Measurements from ENCODE around the gene RELB. TPM values are rescaled to one million over a fixed set of nuclear protein-coding genes. Genes with fewer than 3 reads are reported as not detected.

The RELB gene
- total and polyA plus RNA-seq, 2 of the 4 experiments (the other 2 are of a cell fraction), result 5.0 to 17.2 TPM

DNA sequence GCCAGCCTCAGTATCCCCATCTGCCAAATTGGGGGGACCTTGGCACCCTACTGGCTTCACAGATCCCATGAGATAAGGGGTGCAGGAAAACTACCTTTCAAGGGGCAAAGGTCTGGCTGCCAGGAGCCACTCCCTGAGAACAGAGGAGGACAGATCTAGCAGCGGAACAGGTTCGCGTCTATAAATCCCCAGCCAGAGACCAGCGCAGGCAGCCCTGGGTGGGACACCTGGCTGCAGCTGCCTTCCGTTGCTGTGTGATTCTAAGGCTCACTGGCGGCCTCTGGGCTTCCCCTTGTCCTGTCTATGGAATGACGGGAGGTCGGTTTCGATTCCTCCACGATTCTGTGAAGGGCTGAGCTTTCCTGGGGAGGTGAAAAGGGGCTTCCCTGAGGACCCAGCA lies 7.3 kb downstream of the RELB start:
- Histone ChIP-seq H2AK9ac (replicated peaks; ENCODE audit: low read depth, low read length, poor library complexity) (peak overlapping the region; percentile 44), H3K18ac (ENCODE audit: low read depth, low read length) (no peak overlapping the region), H2BK5ac (ENCODE audit: low read depth, low read length, poor library complexity, severe bottlenecking) (no peak overlapping the region), H3K4me1 (ENCODE audit: control insufficient read depth, insufficient read depth, low read length) (no peaks in the 10 kb centered on the region), H4K20me1 (ENCODE audit: insufficient read depth, low read length) (peaks cover 4% of the 10 kb centered on the region; the same call in 1 of the 2 replicates), H4K8ac (ENCODE audit: low read depth in 2 of 2, low read length in 2 of 2) (no peak overlapping the region), H2AK5ac (ENCODE audit: low read depth, low read length) (no peak overlapping the region), H3K9ac (ENCODE audit: low read depth, low read length) (no peak overlapping the region), H2BK15ac (ENCODE audit: low read depth, low read length) (no peak overlapping the region), H3K56ac (ENCODE audit: extremely low read depth, insufficient read depth, low read length) (no peak overlapping the region), H3K9me1 (ENCODE audit: insufficient read depth, low read length) (no peaks in the 10 kb centered on the region; the same call in 1 of the 2 replicates), H3K4ac (ENCODE audit: low read depth, low read length) (no peak overlapping the region), H3K27ac (ENCODE audit: insufficient read depth, low read length) (no peak overlapping the region), H2BK20ac (ENCODE audit: low read depth, low read length) (no peak overlapping the region), H3K23ac (ENCODE audit: low read depth, low read length) (no peak overlapping the region), H3K27me3 (ENCODE audit: control insufficient read depth, insufficient read depth, low read length) (no peaks in the 10 kb centered on the region), H3K4me3 (ENCODE audit: insufficient read depth, low read depth, low read length) (no peak overlapping the region), H2BK120ac (ENCODE audit: low read depth, low read length) (no peak overlapping the region), H2AFZ (replicated peaks; ENCODE audit: low read length, poor library complexity) (no peak overlapping the region), H3K4me2 (ENCODE audit: low read depth, low read length) (no peak overlapping the region), H3K9me3 (ENCODE audit: control insufficient read depth, insufficient read depth, low read length) (no peaks in the 10 kb centered on the region), H3K36me3 (ENCODE audit: control insufficient read depth, insufficient read depth, low read length) (peaks cover 17% of the 10 kb centered on the region), H3K79me1 (ENCODE audit: low read depth in 1 of 2, low read length in 2 of 2) (peaks cover 3 to 16% of the 10 kb centered on the region in 2 experiments; a peak in 3 of 4 replicates), H4K91ac (ENCODE audit: insufficient read depth, low read depth, low read length) (no peak overlapping the region), H3K14ac (replicated peaks; ENCODE audit: low read depth, low read length) (no peak overlapping the region), H4K5ac (ENCODE audit: low read depth, low read length) (no peak overlapping the region)
- ChIA-PET CTCF (no interaction called here), POLR2A (ENCODE audit: unreplicated experiment) (no interaction called here)
- intact Hi-C loops (cut with micrococcal nuclease) (no loop called here), in situ Hi-C loops (cut with MboI; ENCODE audit: low sequenced_read_pairs) (no loop called here), dilution Hi-C loops (cut with HindIII; ENCODE audit: low sequenced_read_pairs, unreplicated experiment) (no loop called here)
- TF ChIP-seq FOS (IDR thresholded peaks at IDR 0.05; ENCODE audit: low read depth, low read length), result no peak
- TF ChIP-seq MAZ (IDR thresholded peaks at IDR 0.05; ENCODE audit: borderline replicate concordance, low read depth, low read length), result no peak
- TF ChIP-seq, protein P1, sequence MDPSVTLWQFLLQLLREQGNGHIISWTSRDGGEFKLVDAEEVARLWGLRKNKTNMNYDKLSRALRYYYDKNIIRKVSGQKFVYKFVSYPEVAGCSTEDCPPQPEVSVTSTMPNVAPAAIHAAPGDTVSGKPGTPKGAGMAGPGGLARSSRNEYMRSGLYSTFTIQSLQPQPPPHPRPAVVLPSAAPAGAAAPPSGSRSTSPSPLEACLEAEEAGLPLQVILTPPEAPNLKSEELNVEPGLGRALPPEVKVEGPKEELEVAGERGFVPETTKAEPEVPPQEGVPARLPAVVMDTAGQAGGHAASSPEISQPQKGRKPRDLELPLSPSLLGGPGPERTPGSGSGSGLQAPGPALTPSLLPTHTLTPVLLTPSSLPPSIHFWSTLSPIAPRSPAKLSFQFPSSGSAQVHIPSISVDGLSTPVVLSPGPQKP (IDR thresholded peaks at IDR 0.05; ENCODE audit: borderline replicate concordance, low read depth, low read length), result no peak
- TF ChIP-seq SMC3 (IDR thresholded peaks at IDR 0.05; ENCODE audit: low read depth, low read length), result no peak
- no peak for TF ChIP-seq RCOR1 (IDR thresholded peaks at IDR 0.05; ENCODE audit: insufficient replicate concordance, low read length)
- no peak for TF ChIP-seq BHLHE40 (IDR thresholded peaks at IDR 0.05; ENCODE audit: low read depth, low read length)
- TF ChIP-seq, protein P2, sequence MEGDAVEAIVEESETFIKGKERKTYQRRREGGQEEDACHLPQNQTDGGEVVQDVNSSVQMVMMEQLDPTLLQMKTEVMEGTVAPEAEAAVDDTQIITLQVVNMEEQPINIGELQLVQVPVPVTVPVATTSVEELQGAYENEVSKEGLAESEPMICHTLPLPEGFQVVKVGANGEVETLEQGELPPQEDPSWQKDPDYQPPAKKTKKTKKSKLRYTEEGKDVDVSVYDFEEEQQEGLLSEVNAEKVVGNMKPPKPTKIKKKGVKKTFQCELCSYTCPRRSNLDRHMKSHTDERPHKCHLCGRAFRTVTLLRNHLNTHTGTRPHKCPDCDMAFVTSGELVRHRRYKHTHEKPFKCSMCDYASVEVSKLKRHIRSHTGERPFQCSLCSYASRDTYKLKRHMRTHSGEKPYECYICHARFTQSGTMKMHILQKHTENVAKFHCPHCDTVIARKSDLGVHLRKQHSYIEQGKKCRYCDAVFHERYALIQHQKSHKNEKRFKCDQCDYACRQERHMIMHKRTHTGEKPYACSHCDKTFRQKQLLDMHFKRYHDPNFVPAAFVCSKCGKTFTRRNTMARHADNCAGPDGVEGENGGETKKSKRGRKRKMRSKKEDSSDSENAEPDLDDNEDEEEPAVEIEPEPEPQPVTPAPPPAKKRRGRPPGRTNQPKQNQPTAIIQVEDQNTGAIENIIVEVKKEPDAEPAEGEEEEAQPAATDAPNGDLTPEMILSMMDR (conservative IDR thresholded peaks at IDR 0.05; ENCODE audit: low read depth, low read length), result no peak
- TF ChIP-seq, protein P3, sequence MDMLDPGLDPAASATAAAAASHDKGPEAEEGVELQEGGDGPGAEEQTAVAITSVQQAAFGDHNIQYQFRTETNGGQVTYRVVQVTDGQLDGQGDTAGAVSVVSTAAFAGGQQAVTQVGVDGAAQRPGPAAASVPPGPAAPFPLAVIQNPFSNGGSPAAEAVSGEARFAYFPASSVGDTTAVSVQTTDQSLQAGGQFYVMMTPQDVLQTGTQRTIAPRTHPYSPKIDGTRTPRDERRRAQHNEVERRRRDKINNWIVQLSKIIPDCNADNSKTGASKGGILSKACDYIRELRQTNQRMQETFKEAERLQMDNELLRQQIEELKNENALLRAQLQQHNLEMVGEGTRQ (IDR thresholded peaks at IDR 0.05; ENCODE audit: low read depth, low read length), result no peak
- no peak for TF ChIP-seq MXI1 (IDR thresholded peaks at IDR 0.05; ENCODE audit: borderline replicate concordance, low read depth, low read length)
- no peak for TF ChIP-seq RAD21 (IDR thresholded peaks at IDR 0.05; ENCODE audit: low read length)
- no peak for TF ChIP-seq RFX5 (IDR thresholded peaks at IDR 0.05; ENCODE audit: low read depth, low read length)
- TF ChIP-seq CHD1 (IDR thresholded peaks at IDR 0.05; ENCODE audit: low read depth, low read length), result no peak
- no peak for TF ChIP-seq POLR2A (IDR thresholded peaks at IDR 0.05; ENCODE audit: low read depth, low read length)
- no peak for TF ChIP-seq NFE2L2 (IDR thresholded peaks at IDR 0.05; ENCODE audit: low read depth, low read length)
- TF ChIP-seq MAFK (IDR thresholded peaks at IDR 0.05; ENCODE audit: low read depth, low read length), result no peak
- DNase-seq (no peak), ATAC-seq (ENCODE audit: low read depth) (no peak)
- BruUV-seq (replicated peaks), result no TSS peak
- 77% methylated on average over 3 of the region's 10 CpGs; no CpG with 5 or more reads in 1 of the 2 experiments for WGBS, 2 experiments (ENCODE audit: extremely low coverage in 2 of 2, insufficient read length in 1 of 2)

Measured in IMR-90 (cell line).